ENCODE measurements around the gene KCNJ15.

DNA sequence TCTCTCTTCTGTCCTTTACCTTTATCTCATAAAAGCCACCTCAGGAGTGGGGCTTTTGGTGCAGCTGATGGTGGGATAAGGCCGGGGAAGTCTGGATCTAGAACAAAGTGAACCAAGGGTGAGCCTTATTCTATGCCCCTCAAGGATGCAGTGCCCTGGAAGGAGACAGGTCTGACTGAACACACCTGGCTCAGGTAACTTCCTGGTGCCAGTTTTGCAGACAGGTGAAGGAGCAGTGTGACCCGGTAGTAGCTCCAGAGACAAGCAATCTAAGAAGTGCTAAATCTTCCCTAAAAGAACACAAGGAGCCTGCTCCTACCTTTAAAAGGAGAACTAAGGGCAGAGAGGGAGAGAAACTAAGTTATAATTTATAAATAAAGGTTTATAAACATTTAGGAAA, 2.9 kb downstream of the KCNJ15 start:
- TF ChIP-seq, protein P1, sequence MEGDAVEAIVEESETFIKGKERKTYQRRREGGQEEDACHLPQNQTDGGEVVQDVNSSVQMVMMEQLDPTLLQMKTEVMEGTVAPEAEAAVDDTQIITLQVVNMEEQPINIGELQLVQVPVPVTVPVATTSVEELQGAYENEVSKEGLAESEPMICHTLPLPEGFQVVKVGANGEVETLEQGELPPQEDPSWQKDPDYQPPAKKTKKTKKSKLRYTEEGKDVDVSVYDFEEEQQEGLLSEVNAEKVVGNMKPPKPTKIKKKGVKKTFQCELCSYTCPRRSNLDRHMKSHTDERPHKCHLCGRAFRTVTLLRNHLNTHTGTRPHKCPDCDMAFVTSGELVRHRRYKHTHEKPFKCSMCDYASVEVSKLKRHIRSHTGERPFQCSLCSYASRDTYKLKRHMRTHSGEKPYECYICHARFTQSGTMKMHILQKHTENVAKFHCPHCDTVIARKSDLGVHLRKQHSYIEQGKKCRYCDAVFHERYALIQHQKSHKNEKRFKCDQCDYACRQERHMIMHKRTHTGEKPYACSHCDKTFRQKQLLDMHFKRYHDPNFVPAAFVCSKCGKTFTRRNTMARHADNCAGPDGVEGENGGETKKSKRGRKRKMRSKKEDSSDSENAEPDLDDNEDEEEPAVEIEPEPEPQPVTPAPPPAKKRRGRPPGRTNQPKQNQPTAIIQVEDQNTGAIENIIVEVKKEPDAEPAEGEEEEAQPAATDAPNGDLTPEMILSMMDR (IDR thresholded peaks at IDR 0.05): no peak
- no peak for TF ChIP-seq EZH2 (IDR thresholded peaks at IDR 0.05; ENCODE audit: borderline replicate concordance, insufficient read depth, low read depth, low read length, poor library complexity, severe bottlenecking)

Data from B cell (primary cell).